ENCODE measurements around the gene DENND1B.

Gene DENND1B

DNA sequence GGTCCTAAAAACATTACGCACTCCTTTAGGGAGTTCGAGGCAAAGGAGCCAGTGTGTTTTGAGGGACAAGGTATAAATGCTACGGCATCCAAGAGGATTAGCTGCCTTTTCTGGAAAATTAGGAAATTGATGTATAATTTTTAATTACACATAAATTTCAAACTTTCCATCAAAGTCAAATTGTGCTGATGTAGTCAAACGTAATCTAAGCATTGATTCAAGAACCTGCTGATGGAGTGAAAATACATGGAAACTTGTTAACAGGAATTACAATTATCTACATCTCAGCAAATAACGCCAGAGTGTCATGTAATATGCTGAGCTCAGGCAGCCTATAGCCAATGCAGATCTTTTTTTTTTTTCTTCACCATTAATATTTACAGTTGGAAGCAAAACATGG lies 312.7 kb downstream of the DENND1B start:
- DNase-seq, result no peak
